Renal pelvis (tissue), 3 donors: ENCODE results near the gene LTB4R2. TPM values are rescaled to one million over a fixed set of nuclear protein-coding genes. Genes with fewer than 3 reads are reported as not detected.

Experiments used
- polyA plus RNA-seq, 3 donors: library from polyadenylated mRNA; unstranded; fragments of 120-200 nt; gene quantifications; one replicate each; pipeline ENCODE4 v1.2.1, GENCODE V29; 2013; ENCODE audit not compliant: insufficient read length in 3 of 3

The LTB4R2 gene
- polyA plus RNA-seq, 3 donors = 3.2 to 5.3 (median 4.4) TPM

Other genes starting within 250 kb of the LTB4R2 start
- under 1 TPM in 1 of 3 donors, not detected in 2; 0.24 TPM for gene CPNE6, start 238.6 kb upstream of the LTB4R2 start, polyA plus RNA-seq
- 10 to 100 TPM; 37.7 to 41.7 (median 40.0) TPM for gene PCK2, start 215.8 kb upstream of the LTB4R2 start, polyA plus RNA-seq
- 10 to 100 TPM; 82.2 to 96.2 (median 92.8) TPM for gene DCAF11, start 195.4 kb upstream of the LTB4R2 start, polyA plus RNA-seq
- gene NRL, start 195.2 kb upstream of the LTB4R2 start, polyA plus RNA-seq = 1 to 10 TPM; 2.7 to 3.2 (median 2.9) TPM
- gene FITM1, start 179.5 kb upstream of the LTB4R2 start, polyA plus RNA-seq = 1 to 10 TPM; 1.1 to 2.3 (median 1.5) TPM
- 100 to 1,000 TPM; 175 to 216 (median 196) TPM for gene PSME1, start 173.9 kb upstream of the LTB4R2 start, polyA plus RNA-seq
- 10 to 100 TPM; 19.8 to 29.7 (median 21.1) TPM for gene EMC9, start 168.5 kb upstream of the LTB4R2 start, polyA plus RNA-seq
- 100 to 1,000 TPM; 145 to 164 (median 151) TPM for gene PSME2, start 163.5 kb upstream of the LTB4R2 start, polyA plus RNA-seq
- 10 to 100 TPM; 46.4 to 70.4 (median 53.4) TPM for gene RNF31, start 162.6 kb upstream of the LTB4R2 start, polyA plus RNA-seq
- 10 to 100 TPM; 56.8 to 68.9 (median 57.2) TPM for gene IRF9, start 148.9 kb upstream of the LTB4R2 start, polyA plus RNA-seq
- 10 to 100 TPM; 71.4 to 85.6 (median 80.8) TPM for gene REC8, start 138.1 kb upstream of the LTB4R2 start, polyA plus RNA-seq
- gene IPO4, start 121.3 kb upstream of the LTB4R2 start, polyA plus RNA-seq = 10 to 100 TPM; 39.6 to 48.5 (median 42.8) TPM
- 10 to 100 TPM; 45.2 to 55.8 (median 46.7) TPM for gene TM9SF1, start 114.7 kb upstream of the LTB4R2 start, polyA plus RNA-seq
- gene TSSK4, start 104.4 kb upstream of the LTB4R2 start, polyA plus RNA-seq = 10 to 100 TPM in 2 of 3 donors, 1 to 10 TPM in 1; 3.9 to 17.9 (median 14.1) TPM
- 10 to 100 TPM; 50.6 to 70.2 (median 58.2) TPM for gene CHMP4A, start 96.7 kb upstream of the LTB4R2 start, polyA plus RNA-seq
- gene MDP1, start 94.1 kb upstream of the LTB4R2 start, polyA plus RNA-seq = 10 to 100 TPM; 13.0 to 20.1 (median 15.3) TPM
- 100 to 1,000 TPM; 197 to 260 (median 254) TPM for gene NEDD8, start 77.8 kb upstream of the LTB4R2 start, polyA plus RNA-seq
- 100 to 1,000 TPM; 120 to 132 (median 123) TPM for gene GMPR2, start 77.2 kb upstream of the LTB4R2 start, polyA plus RNA-seq
- gene TINF2, start 67.5 kb upstream of the LTB4R2 start, polyA plus RNA-seq = 10 to 100 TPM; 59.4 to 62.5 (median 60.9) TPM
- 1 to 10 TPM; 1.5 to 4.2 (median 2.5) TPM for gene TGM1, start 47.0 kb upstream of the LTB4R2 start, polyA plus RNA-seq
- gene RABGGTA, start 38.5 kb upstream of the LTB4R2 start, polyA plus RNA-seq = 10 to 100 TPM; 24.2 to 25.5 (median 25.0) TPM
- gene DHRS1, start 10.4 kb upstream of the LTB4R2 start, polyA plus RNA-seq = 10 to 100 TPM; 41.6 to 68.7 (median 43.4) TPM
- 10 to 100 TPM; 28.0 to 29.7 (median 28.7) TPM for gene NOP9, start 10.3 kb upstream of the LTB4R2 start, polyA plus RNA-seq
- 10 to 100 TPM; 24.7 to 32.3 (median 28.3) TPM for gene CIDEB, start 2.2 kb upstream of the LTB4R2 start, polyA plus RNA-seq
- 1 to 10 TPM; 5.0 to 7.2 (median 5.7) TPM for gene LTB4R, start 1.4 kb downstream of the LTB4R2 start, polyA plus RNA-seq
- gene ADCY4, start 24.9 kb downstream of the LTB4R2 start, polyA plus RNA-seq = 10 to 100 TPM; 19.3 to 22.6 (median 20.8) TPM
- 1 to 10 TPM; 3.3 to 4.1 (median 3.8) TPM for gene RIPK3, start 29.9 kb downstream of the LTB4R2 start, polyA plus RNA-seq
- 10 to 100 TPM; 60.1 to 84.6 (median 72.6) TPM for gene NFATC4, start 58.0 kb downstream of the LTB4R2 start, polyA plus RNA-seq
- gene NYNRIN, start 88.9 kb downstream of the LTB4R2 start, polyA plus RNA-seq = 10 to 100 TPM; 44.1 to 58.4 (median 56.4) TPM
- gene CBLN3, start 119.5 kb downstream of the LTB4R2 start, polyA plus RNA-seq = 1 to 10 TPM; 2.4 to 4.2 (median 3.1) TPM
- gene KHNYN, start 119.8 kb downstream of the LTB4R2 start, polyA plus RNA-seq = 10 to 100 TPM; 43.7 to 55.8 (median 53.3) TPM
- gene SDR39U1, start 132.6 kb downstream of the LTB4R2 start, polyA plus RNA-seq = 10 to 100 TPM; 69.5 to 78.3 (median 76.8) TPM
- gene CMA1, start 198.1 kb downstream of the LTB4R2 start, polyA plus RNA-seq = under 1 TPM in 1 of 3 donors, not detected in 2; 0.56 TPM